PC-3 (cell line): Measurements from ENCODE around the gene SPTLC2. TPM values are rescaled to one million over a fixed set of nuclear protein-coding genes. Genes with fewer than 3 reads are reported as not detected.

Experiments used
- ATAC-seq: fragments of 200-7000 bp; cut with Tn5 transposase; 2 replicates; pipeline ENCODE4 v1.9.1; 2020; ENCODE audit warnings: mild to moderate bottlenecking, moderate library complexity
- BruUV-seq: library from RNA; stranded (reverse); fragments of 400-500 nt; replicated peaks from 2 replicates; lab custom pipeline; 2021; lab: Mats Ljungman, UMichigan
- CTCF ChIA-PET: fragments of 300-600 bp; sonication (Branson Sonifier 250); formaldehyde crosslinking; loops from one replicate; lab custom pipeline; 2022; ENCODE audit warnings: antibody characterized with exemption; lab: Charles Lee
- POLR2A ChIA-PET: fragments of 300-600 bp; sonication (Branson Sonifier 250); formaldehyde crosslinking; loops from one replicate; lab custom pipeline; 2022; ENCODE audit warnings: antibody characterized with exemption; ENCODE audit not compliant: unreplicated experiment; lab: Charles Lee
- DNase-seq: peaks from one replicate; pipeline ENCODE4 v3.0.0-alpha.2; 2015
- H2AFZ ChIP-seq: fragments of 300-600 bp; sonication (generic); 2 replicates; pipeline ENCODE4 v1.6.0; 2016; ENCODE audit warnings: antibody characterized with exemption, low read length
- H3F3A ChIP-seq: fragments of 300-600 bp; sonication (generic); one replicate; pipeline ENCODE4 v1.6.0; 2017; ENCODE audit warnings: antibody characterized with exemption, low read length, control low read depth, mild to moderate bottlenecking; ENCODE audit not compliant: unreplicated experiment
- H3K27ac ChIP-seq: fragments of 300-600 bp; sonication (generic); 2 replicates; pipeline ENCODE4 v1.5.1; 2016; ENCODE audit warnings: mild to moderate bottlenecking, low read length
- H3K27me3 ChIP-seq: fragments of 300-600 bp; sonication (generic); 2 replicates; pipeline ENCODE4 v1.6.1; 2016; ENCODE audit warnings: low read length, mixed read lengths
- H3K36me3 ChIP-seq: fragments of 300-600 bp; sonication (generic); 2 replicates; pipeline ENCODE4 v1.6.1; 2016; ENCODE audit warnings: low read depth, mixed run types, low read length, mixed read lengths
- H3K4me1 ChIP-seq: fragments of 300-600 bp; sonication (generic); 2 replicates; pipeline ENCODE4 v1.5.1; 2016; ENCODE audit warnings: low read length; ENCODE audit not compliant: insufficient read depth
- H3K4me2 ChIP-seq: fragments of 300-600 bp; sonication (generic); 2 replicates; pipeline ENCODE4 v1.6.0; 2016; ENCODE audit warnings: low read length
- H3K4me3 ChIP-seq: fragments of 300-600 bp; sonication (generic); 2 replicates; pipeline ENCODE4 v1.5.1; 2016; ENCODE audit warnings: mild to moderate bottlenecking, low read length, mixed read lengths
- H3K79me2 ChIP-seq: fragments of 300-600 bp; sonication (generic); 2 replicates; pipeline ENCODE4 v1.6.1; 2017; ENCODE audit warnings: low read length, mixed read lengths
- H3K9ac ChIP-seq: fragments of 300-600 bp; sonication (generic); 2 replicates; pipeline ENCODE4 v1.6.0; 2016; ENCODE audit warnings: mild to moderate bottlenecking, low read length
- H3K9me2 ChIP-seq: fragments of 300-600 bp; sonication (generic); replicated peaks from 2 replicates; pipeline ENCODE4 v1.6.1; 2016; ENCODE audit warnings: mixed run types, low read length, mixed read lengths
- H3K9me3 ChIP-seq: fragments of 300-600 bp; sonication (generic); 2 replicates; pipeline ENCODE4 v1.6.1; 2016; ENCODE audit warnings: low read length, mixed read lengths
- H4K20me1 ChIP-seq: fragments of 300-600 bp; sonication (generic); 2 replicates; pipeline ENCODE4 v1.6.1; 2016; ENCODE audit warnings: low read length, mixed read lengths
- EZH2 ChIP-seq: fragments of 300-600 bp; sonication (generic); IDR thresholded peaks from one replicate; pipeline ENCODE4 v1.6.1; 2017; ENCODE audit warnings: antibody characterized with exemption, mild to moderate bottlenecking, low read length; ENCODE audit not compliant: unreplicated experiment
- EZH2phosphoT487 ChIP-seq: fragments of 300-600 bp; sonication (generic); IDR thresholded peaks from 2 replicates; pipeline ENCODE4 v1.6.1; 2018; ENCODE audit warnings: mild to moderate bottlenecking, antibody characterized with exemption, low read length, borderline replicate concordance
- intact Hi-C: fragments of 100-400 bp; cut with micrococcal nuclease; formaldehyde crosslinking; loops from 2 replicates; pipeline ENCODE4 v1.9.0; 2023
- total RNA-seq: library from RNA; depleted of rRNA; stranded (reverse); fragments of >200 nt; gene quantifications from 2 replicates; pipeline ENCODE4 v1.2.3, GENCODE V29; 2014
- TF ChIP-seq, protein P1 (sequence below): fragments of 300-600 bp; sonication (generic); conservative IDR thresholded peaks from 2 replicates; pipeline ENCODE4 v1.5.1; 2017; ENCODE audit warnings: antibody characterized with exemption, low read depth, mild to moderate bottlenecking, low read length

Gene SPTLC2
- total RNA-seq, 1 experiment from 2014 or later, result 27.6 TPM

DNA sequence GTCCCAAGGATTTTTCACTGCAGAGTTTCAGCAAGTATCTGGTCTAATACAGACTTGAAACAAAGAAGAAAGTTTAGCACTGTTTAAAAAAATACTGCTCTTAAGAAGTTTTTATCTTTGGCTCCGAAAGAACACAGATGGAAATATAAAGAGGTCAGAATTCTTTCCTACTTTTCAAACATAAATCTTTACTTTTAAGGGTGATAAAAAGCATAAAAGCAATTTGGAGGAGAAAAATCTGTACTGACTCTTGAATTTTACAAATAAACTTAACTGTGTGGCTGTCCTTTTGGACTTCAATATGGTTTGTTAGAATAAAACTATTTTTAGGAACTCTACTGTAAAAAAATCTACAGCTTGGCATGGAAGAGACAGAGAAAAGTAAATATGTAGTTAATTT lies 90.2 kb downstream of the SPTLC2 start:
- Histone ChIP-seq H3K79me2 (no peaks in the 10 kb centered on the region), H3K36me3 (peaks cover 2% of the 10 kb centered on the region; the same call in 1 of the 2 replicates), H3K9me3 (no peaks in the 10 kb centered on the region), H3K4me3 (no peak overlapping the region), H3K27me3 (no peaks in the 10 kb centered on the region), H3K9me2 (no peaks in the 10 kb centered on the region), H3K4me1 (no peaks in the 10 kb centered on the region), H3K9ac (no peak overlapping the region), H3F3A (no peaks in the 10 kb centered on the region), H4K20me1 (no peaks in the 10 kb centered on the region), H3K4me2 (no peak overlapping the region), H3K27ac (no peak overlapping the region), H2AFZ (no peak overlapping the region)
- DNase-seq (no peak), ATAC-seq (no peak)
- ChIA-PET POLR2A (no interaction called here), CTCF (no interaction called here)
- no TSS peak for BruUV-seq
- TF ChIP-seq EZH2 (no peak), EZH2phosphoT487 (no peak)
- intact Hi-C loops, result no loop called here

DNA sequence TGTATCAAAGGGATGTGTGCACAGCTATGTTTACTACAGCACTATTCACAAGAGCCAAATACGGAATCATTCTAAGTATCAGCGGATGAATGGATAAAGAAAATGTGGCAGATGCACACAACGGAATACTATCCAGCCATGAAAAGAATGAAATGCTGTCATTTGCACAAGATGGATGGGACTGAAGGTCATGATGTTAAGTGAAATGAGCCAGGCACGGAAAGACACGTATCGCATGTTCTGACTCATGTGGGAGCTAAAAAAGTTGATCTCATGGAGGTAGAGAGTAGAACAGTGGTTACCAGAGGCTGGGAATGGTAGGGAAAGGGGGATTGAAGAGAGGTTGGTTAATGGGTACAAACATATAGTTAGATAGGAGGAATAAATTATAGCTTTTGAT lies 91.9 kb downstream of the SPTLC2 start:
- Histone ChIP-seq H3K79me2 (no peaks in the 10 kb centered on the region), H3K36me3 (peaks cover 8% of the 10 kb centered on the region; the same call in 1 of the 2 replicates), H3K4me3 (no peak overlapping the region), H2AFZ (no peak overlapping the region), H3K9me3 (no peaks in the 10 kb centered on the region), H4K20me1 (no peaks in the 10 kb centered on the region), H3K4me2 (no peak overlapping the region), H3K9ac (no peak overlapping the region), H3K27ac (no peak overlapping the region), H3K4me1 (no peaks in the 10 kb centered on the region), H3K9me2 (no peaks in the 10 kb centered on the region), H3K27me3 (no peaks in the 10 kb centered on the region), H3F3A (no peaks in the 10 kb centered on the region)
- DNase-seq (no peak), ATAC-seq (no peak)
- POLR2A ChIA-PET, result no interaction called here
- intact Hi-C loops, result no loop called here
- TF ChIP-seq, protein P1, sequence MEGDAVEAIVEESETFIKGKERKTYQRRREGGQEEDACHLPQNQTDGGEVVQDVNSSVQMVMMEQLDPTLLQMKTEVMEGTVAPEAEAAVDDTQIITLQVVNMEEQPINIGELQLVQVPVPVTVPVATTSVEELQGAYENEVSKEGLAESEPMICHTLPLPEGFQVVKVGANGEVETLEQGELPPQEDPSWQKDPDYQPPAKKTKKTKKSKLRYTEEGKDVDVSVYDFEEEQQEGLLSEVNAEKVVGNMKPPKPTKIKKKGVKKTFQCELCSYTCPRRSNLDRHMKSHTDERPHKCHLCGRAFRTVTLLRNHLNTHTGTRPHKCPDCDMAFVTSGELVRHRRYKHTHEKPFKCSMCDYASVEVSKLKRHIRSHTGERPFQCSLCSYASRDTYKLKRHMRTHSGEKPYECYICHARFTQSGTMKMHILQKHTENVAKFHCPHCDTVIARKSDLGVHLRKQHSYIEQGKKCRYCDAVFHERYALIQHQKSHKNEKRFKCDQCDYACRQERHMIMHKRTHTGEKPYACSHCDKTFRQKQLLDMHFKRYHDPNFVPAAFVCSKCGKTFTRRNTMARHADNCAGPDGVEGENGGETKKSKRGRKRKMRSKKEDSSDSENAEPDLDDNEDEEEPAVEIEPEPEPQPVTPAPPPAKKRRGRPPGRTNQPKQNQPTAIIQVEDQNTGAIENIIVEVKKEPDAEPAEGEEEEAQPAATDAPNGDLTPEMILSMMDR, result no peak
- no peak for TF ChIP-seq EZH2
- no TSS peak for BruUV-seq
- CTCF ChIA-PET, result no interaction called here

DNA sequence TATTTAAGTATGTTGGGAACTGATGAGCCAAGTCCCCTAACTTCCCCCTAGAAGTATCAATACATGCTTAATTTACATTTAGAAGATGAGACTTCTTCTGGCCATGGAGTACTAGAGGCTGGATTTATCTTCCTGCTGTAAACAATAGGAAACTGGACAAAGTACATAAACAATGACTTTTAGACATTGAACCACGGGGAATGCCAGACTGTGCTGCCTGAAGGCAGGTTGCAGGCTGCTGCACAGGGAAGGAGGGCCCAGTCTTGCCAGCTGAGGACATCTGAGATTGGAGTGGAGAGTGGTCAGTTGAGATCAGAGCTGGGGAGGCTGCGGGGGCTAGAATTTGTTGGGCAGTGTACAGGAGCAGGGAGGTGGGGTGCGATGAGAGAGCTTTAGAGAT lies 93.3 kb downstream of the SPTLC2 start:
- no peak overlapping the region for H3K4me3 ChIP-seq
- no peaks in the 10 kb centered on the region for H3K27me3 ChIP-seq
- peaks cover 8% of the 10 kb centered on the region; the same call in 1 of the 2 replicates for H3K36me3 ChIP-seq
- H2AFZ ChIP-seq, result no peak overlapping the region
- ATAC-seq (no peak), DNase-seq (no peak)
- ChIA-PET CTCF (no interaction called here), POLR2A (no interaction called here)
- H3F3A ChIP-seq, result no peaks in the 10 kb centered on the region
- intact Hi-C loops, result no loop called here
- no peaks in the 10 kb centered on the region for H3K4me1 ChIP-seq
- no peak overlapping the region for H3K4me2 ChIP-seq
- no TSS peak for BruUV-seq
- no peak for TF ChIP-seq EZH2phosphoT487
- no peaks in the 10 kb centered on the region for H3K9me3 ChIP-seq
- H3K79me2 ChIP-seq, result no peaks in the 10 kb centered on the region
- no peaks in the 10 kb centered on the region for H4K20me1 ChIP-seq
- H3K9me2 ChIP-seq, result no peaks in the 10 kb centered on the region
- no peak overlapping the region for H3K9ac ChIP-seq
- no peak overlapping the region for H3K27ac ChIP-seq

DNA sequence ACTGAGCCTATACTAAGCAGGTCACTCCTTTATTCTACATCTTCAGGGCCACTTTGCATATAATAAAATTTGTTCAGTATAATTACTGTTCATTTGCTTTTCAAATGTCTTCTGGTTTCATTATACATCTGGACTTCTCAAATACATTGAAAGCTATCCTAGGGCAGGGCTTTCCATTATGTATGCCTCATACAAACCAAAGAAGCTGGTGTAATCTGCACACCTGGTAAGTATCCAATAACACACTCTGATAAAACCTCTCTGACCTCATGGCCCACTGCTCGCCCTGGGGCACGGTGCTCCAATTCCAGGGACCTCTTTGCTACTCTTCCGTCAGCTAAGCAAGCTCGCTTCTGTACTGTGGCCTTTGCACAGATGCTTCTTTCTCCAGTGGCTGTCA lies 95.9 kb downstream of the SPTLC2 start:
- ChIA-PET CTCF (no interaction called here), POLR2A (interaction anchor here (0.7 kb wide), 1 partner anchor 1641 kb away, joined by 3 read pairs; no protein-coding TSS in a partner anchor)
- no TSS peak for BruUV-seq
- peaks cover 15% of the 10 kb centered on the region for H3K36me3 ChIP-seq
- ATAC-seq (no peak), DNase-seq (no peak)
- no peak overlapping the region for H3K4me2 ChIP-seq
- H3K4me1 ChIP-seq, result no peaks in the 10 kb centered on the region
- no peaks in the 10 kb centered on the region for H3K9me3 ChIP-seq
- H3K4me3 ChIP-seq, result no peak overlapping the region
- TF ChIP-seq EZH2, result no peak
- no peak for TF ChIP-seq EZH2phosphoT487
- TF ChIP-seq, protein P1, result no peak
- no peak overlapping the region for H3K9ac ChIP-seq
- no peaks in the 10 kb centered on the region for H3K9me2 ChIP-seq
- no peak overlapping the region for H2AFZ ChIP-seq
- H3F3A ChIP-seq, result no peaks in the 10 kb centered on the region
- no peaks in the 10 kb centered on the region for H3K79me2 ChIP-seq
- no peak overlapping the region for H3K27ac ChIP-seq
- intact Hi-C loops, result no loop called here
- no peaks in the 10 kb centered on the region for H3K27me3 ChIP-seq
- H4K20me1 ChIP-seq, result no peaks in the 10 kb centered on the region
